SK-N-SH (cell line): ENCODE results near the gene SETD1B. TPM values are rescaled to one million over a fixed set of nuclear protein-coding genes. Genes with fewer than 3 reads are reported as not detected.

Experiments used
- CTCF ChIA-PET: fragments of 300-600, 350-600 bp; formaldehyde crosslinking; extraction: SDS; loops from one replicate; lab custom pipeline; 2021; lab: Yijun Ruan, JAX
- POLR2A ChIA-PET: fragments of 350-600 bp; sonication (Branson Sonifier 250); formaldehyde crosslinking; extraction: SDS; loops from one replicate; lab custom pipeline; 2020; ENCODE audit warnings: antibody characterized with exemption, inconsistent platforms; lab: Yijun Ruan, JAX
- DNase-seq: peaks from one replicate; pipeline ENCODE4 v3.0.0; 2012
- H2AFZ ChIP-seq: fragments of 200-600 bp; sonication (generic); 2 replicates; pipeline ENCODE4 v1.8.1; 2016; ENCODE audit warnings: antibody characterized with exemption, mild to moderate bottlenecking, low read depth
- H3F3A ChIP-seq: fragments of 200-600 bp; sonication (generic); replicated peaks from 2 replicates; pipeline ENCODE3; 2016; ENCODE audit warnings: antibody characterized with exemption, mild to moderate bottlenecking; ENCODE audit not compliant: insufficient read depth
- H3K27ac ChIP-seq, 2 experiments: fragments of 200-500 bp in 1 of 2; fragments of 200-600 bp in 1 of 2; sonication (Bioruptor generic) in 1 of 2; sonication (generic), shearing (Covaris generic) in 1 of 2; 2 replicates each; pipeline versions ENCODE4 v1.5.1 to v1.6.1; 2014 to 2016; ENCODE audit warnings: low read depth in 2 of 2, inconsistent platforms in 1 of 2, low read length in 1 of 2, mild to moderate bottlenecking in 1 of 2, mixed read lengths in 1 of 2
- H3K27me3 ChIP-seq: fragments of 200-600 bp; sonication (generic), shearing (Covaris generic); 2 replicates; pipeline ENCODE4 v1.6.1; 2016; ENCODE audit warnings: mixed run types; ENCODE audit not compliant: insufficient read depth
- H3K36me3 ChIP-seq, 2 experiments: fragments of 200-500 bp in 1 of 2; fragments of 200-600 bp in 1 of 2; sonication (Bioruptor generic) in 1 of 2; sonication (generic) in 1 of 2; replicated peaks in 1 of 2; 2 replicates each; pipeline versions ENCODE3 to v1.5.1; 2014 to 2016; ENCODE audit warnings: low read length in 1 of 2, mild to moderate bottlenecking in 1 of 2; ENCODE audit not compliant: insufficient read depth in 2 of 2, control insufficient read depth in 1 of 2
- H3K4me1 ChIP-seq, 2 experiments: fragments of 200-500 bp in 1 of 2; fragments of 200-600 bp in 1 of 2; sonication (Bioruptor generic) in 1 of 2; sonication (generic), shearing (Covaris generic) in 1 of 2; 2 replicates each; pipeline versions ENCODE4 v1.5.1 to v1.6.1; 2014 to 2016; ENCODE audit warnings: low read depth in 1 of 2, low read length in 1 of 2, mixed run types in 1 of 2; ENCODE audit not compliant: insufficient read depth in 2 of 2, control insufficient read depth in 1 of 2
- H3K4me2 ChIP-seq: fragments of 200-600 bp; sonication (generic), shearing (Covaris generic); 2 replicates; pipeline ENCODE4 v1.6.1; 2017; ENCODE audit warnings: mixed run types
- H3K4me3 ChIP-seq, 2 experiments: fragments of 200-500 bp in 1 of 2; fragments of 200-600 bp in 1 of 2; sonication (Bioruptor generic) in 1 of 2; sonication (generic), shearing (Covaris generic) in 1 of 2; 2 replicates each; pipeline versions ENCODE4 v1.5.1 to v1.8.1; 2014 to 2016; ENCODE audit warnings: low read depth in 2 of 2, inconsistent platforms in 1 of 2, low read length in 1 of 2, mild to moderate bottlenecking in 1 of 2, mixed read lengths in 1 of 2, moderate library complexity in 1 of 2
- H3K79me2 ChIP-seq: fragments of 200-600 bp; sonication (generic); 2 replicates; pipeline ENCODE4 v1.8.1; 2017; ENCODE audit warnings: mild to moderate bottlenecking; ENCODE audit not compliant: insufficient read depth
- H3K9ac ChIP-seq: fragments of 200-600 bp; sonication (generic); 2 replicates; pipeline ENCODE4 v1.6.1; 2017; ENCODE audit warnings: mixed run types
- H3K9me2 ChIP-seq: fragments of 200-600 bp; sonication (generic); 2 replicates; pipeline ENCODE4 v1.6.1; 2017; ENCODE audit warnings: mixed run types
- H3K9me3 ChIP-seq: fragments of 200-600 bp; sonication (generic); 2 replicates; pipeline ENCODE4 v1.6.1; 2017; ENCODE audit warnings: mixed run types, mild to moderate bottlenecking, moderate library complexity
- H4K20me1 ChIP-seq: fragments of 200-600 bp; sonication (generic); 2 replicates; pipeline ENCODE4 v1.6.1; 2017; ENCODE audit warnings: mild to moderate bottlenecking, mixed run types; ENCODE audit not compliant: insufficient read depth
- ELF1 ChIP-seq: IDR thresholded peaks from 2 replicates; pipeline ENCODE4 v1.4.0; 2012
- EP300 ChIP-seq, 2 experiments: IDR thresholded peaks; 2 replicates each; pipeline versions ENCODE4 v1.4.0 to v1.6.1; 2012; ENCODE audit warnings: borderline replicate concordance in 1 of 2, low read depth in 1 of 2, low read length in 1 of 2
- EZH2phosphoT487 ChIP-seq: fragments of 200-600 bp; sonication (generic); IDR thresholded peaks from 2 replicates; pipeline ENCODE4 v1.6.1; 2017; ENCODE audit warnings: low read depth, mixed run types, mild to moderate bottlenecking, antibody characterized with exemption, moderate library complexity, borderline replicate concordance
- FOSL2 ChIP-seq: IDR thresholded peaks from 2 replicates; pipeline ENCODE4 v1.4.0; 2012; ENCODE audit warnings: low read depth, mild to moderate bottlenecking, moderate library complexity, borderline replicate concordance
- FOXJ3 ChIP-seq: sonication (generic); formaldehyde crosslinking; IDR thresholded peaks from 2 replicates; pipeline ENCODE4 v1.5.1; 2020; ENCODE audit warnings: mild to moderate bottlenecking, missing genetic modification reagents
- FOXM1 ChIP-seq: IDR thresholded peaks from 2 replicates; pipeline ENCODE4 v1.4.0; 2012; ENCODE audit warnings: low read depth, mild to moderate bottlenecking
- GABPA ChIP-seq: IDR thresholded peaks from 2 replicates; pipeline ENCODE4 v1.4.0; 2012; ENCODE audit warnings: low read depth, mild to moderate bottlenecking
- JUND ChIP-seq: IDR thresholded peaks from 2 replicates; pipeline ENCODE4 v1.4.0; 2012
- MEF2A ChIP-seq: IDR thresholded peaks from 2 replicates; pipeline ENCODE4 v1.4.0; 2012; ENCODE audit warnings: low read depth, borderline replicate concordance
- MXI1 ChIP-seq: IDR thresholded peaks from 2 replicates; pipeline ENCODE4 v1.6.1; 2012; ENCODE audit warnings: mild to moderate bottlenecking, low read depth, low read length, improper control_type of control experiment
- NFIC ChIP-seq: IDR thresholded peaks from 2 replicates; pipeline ENCODE4 v1.4.0; 2012; ENCODE audit warnings: borderline replicate concordance
- POLR2AphosphoS5 ChIP-seq: IDR thresholded peaks from 2 replicates; pipeline ENCODE4 v1.6.1; 2012; ENCODE audit warnings: low read depth, low read length
- RCOR1 ChIP-seq: fragments of 150-350 bp; IDR thresholded peaks from 2 replicates; pipeline ENCODE4 v1.6.1; 2017; ENCODE audit warnings: antibody characterized with exemption, low read length
- RFX5 ChIP-seq: IDR thresholded peaks from 2 replicates; pipeline ENCODE4 v1.6.1; 2012; ENCODE audit warnings: mild to moderate bottlenecking, improper control_type of control experiment, low read length
- SMC3 ChIP-seq: IDR thresholded peaks from 2 replicates; pipeline ENCODE4 v1.6.1; 2012; ENCODE audit warnings: low read depth, low read length, improper control_type of control experiment
- TAF1 ChIP-seq: IDR thresholded peaks from 2 replicates; pipeline ENCODE4 v1.6.1; 2012; ENCODE audit warnings: low read depth, mild to moderate bottlenecking, low read length, moderate library complexity, borderline replicate concordance
- WGBS: methylation state at CpG from one replicate; pipeline ENCODE4 v1.1.6; 2017; ENCODE audit warnings: low lambda C conversion rate; 5-methylcytosine and 5-hydroxymethylcytosine counted together
- polyA plus RNA-seq, 3 experiments: library from polyadenylated mRNA; depleted of rRNA; stranded (reverse); fragments of >200 nt; gene quantifications; 2 replicates each; pipeline ENCODE4 v1.2.3, GENCODE V29; 2012
- TF ChIP-seq, protein P1 (sequence below): fragments of 150-350 bp; IDR thresholded peaks from 2 replicates; pipeline ENCODE4 v1.6.1; 2016; ENCODE audit warnings: mild to moderate bottlenecking, low read depth, low read length
- TF ChIP-seq, protein P2 (sequence below): IDR thresholded peaks from 2 replicates; pipeline ENCODE4; 2012
- TF ChIP-seq, protein P3 (sequence below): IDR thresholded peaks from 2 replicates; pipeline ENCODE4 v1.4.0; 2012; ENCODE audit warnings: low read depth, borderline replicate concordance
- TF ChIP-seq, protein P4 (sequence below): IDR thresholded peaks from 2 replicates; pipeline ENCODE4 v1.4.0; 2012; ENCODE audit warnings: low read depth
- TF ChIP-seq, protein P5 (sequence below): IDR thresholded peaks from 2 replicates; pipeline ENCODE4 v1.4.0; 2012; ENCODE audit warnings: low read depth, borderline replicate concordance
- TF ChIP-seq, protein P6 (sequence below): IDR thresholded peaks from 2 replicates; pipeline ENCODE4 v1.6.1; 2012; ENCODE audit warnings: mild to moderate bottlenecking, low read depth, low read length, moderate library complexity

The SETD1B gene
- polyA plus RNA-seq, 1 of the 3 experiments (the other 2 are of a cell fraction): 2.0 TPM

DNA sequence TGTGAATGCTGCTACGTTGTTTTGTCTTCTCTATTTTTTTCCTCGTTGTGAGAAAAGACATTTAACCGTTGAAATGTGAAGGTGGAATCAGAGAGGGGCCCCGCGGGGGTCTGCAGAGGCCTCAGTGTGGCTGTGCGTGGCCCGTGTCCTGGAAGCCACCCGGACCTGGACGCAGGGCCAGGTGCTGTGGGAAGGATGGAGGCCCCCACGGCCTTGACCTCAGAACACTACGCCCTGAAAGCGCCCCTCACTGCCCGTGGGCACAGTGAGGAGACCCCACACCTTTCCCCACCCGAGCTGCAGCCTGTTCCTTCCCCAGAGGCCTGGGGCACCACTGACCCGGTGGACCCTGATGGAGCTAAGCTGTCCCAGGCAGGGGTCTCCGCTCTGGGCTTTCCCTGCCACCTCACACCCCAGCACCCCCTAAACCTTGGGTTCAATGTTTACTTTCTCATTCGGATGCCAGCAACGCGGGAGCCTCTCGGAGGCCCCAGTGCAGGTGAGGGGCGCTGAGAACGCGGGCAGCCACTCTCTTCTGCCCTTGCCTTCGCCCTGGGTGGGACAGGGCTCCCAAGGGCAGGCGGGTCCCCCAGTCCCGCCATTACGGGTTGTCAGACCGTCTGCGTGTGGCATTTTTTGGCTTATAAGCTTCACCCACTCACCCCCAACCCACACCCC, 26.9 kb downstream of the SETD1B start (continued):
- TF ChIP-seq POLR2AphosphoS5 (no peak), JUND (no peak), ELF1 (no peak), FOSL2 (no peak)

DNA sequence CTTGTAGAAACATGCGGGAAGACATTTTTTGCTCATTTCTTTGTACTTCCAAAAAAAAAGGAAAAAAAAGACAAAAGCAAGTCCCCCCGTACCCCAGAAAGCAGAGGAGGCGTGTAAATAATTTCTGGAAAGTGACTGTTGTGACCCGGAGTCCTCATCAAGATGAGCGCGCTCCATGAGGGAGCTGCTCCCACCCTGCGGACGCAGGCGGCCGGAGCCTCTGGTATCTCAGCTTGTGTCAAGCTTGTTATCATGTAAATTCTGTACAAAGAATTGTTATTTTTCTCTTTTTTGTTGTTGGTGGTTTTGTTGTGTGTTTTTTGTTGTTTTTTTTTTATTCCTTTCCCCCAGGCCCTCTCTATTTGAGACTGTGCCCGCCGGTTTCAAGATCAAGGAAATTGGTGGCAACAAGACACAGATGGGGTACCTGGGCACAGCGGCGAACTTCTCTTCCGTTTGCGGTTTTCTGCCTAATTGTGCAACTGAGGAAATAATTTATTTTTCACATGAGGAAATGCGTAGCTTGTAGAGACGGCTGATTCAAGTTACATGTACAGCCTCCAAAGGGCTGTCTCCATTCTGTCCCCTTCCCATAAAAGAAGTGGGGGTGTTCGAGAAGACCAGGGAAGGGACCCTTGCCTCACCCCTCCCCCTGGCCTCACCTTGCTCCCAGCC, 27.9 kb downstream of the SETD1B start:
- H3K9ac ChIP-seq: no peak overlapping the region
- no peaks in the 10 kb centered on the region for H3K9me3 ChIP-seq
- no peak overlapping the region for H3K27ac ChIP-seq
- no peaks in the 10 kb centered on the region for H3K9me2 ChIP-seq
- ChIA-PET CTCF (interaction anchor here (2.1 kb wide), 1 partner anchor 37 kb away, joined by 9 read pairs; the partner anchor contains the start of gene RHOF), POLR2A (no interaction called here)
- 97% methylated on average over 19 of the region's 19 CpGs for WGBS
- no peaks in the 10 kb centered on the region for H3K27me3 ChIP-seq
- no peak overlapping the region for H3K4me2 ChIP-seq
- peaks cover 0 to 4% of the 10 kb centered on the region in 2 experiments; a peak in 1 of 4 replicates for H3K4me1 ChIP-seq
- H3F3A ChIP-seq: peaks cover 22% of the 10 kb centered on the region
- H4K20me1 ChIP-seq: no peaks in the 10 kb centered on the region
- H2AFZ ChIP-seq: no peak overlapping the region
- DNase-seq: no peak
- no peak overlapping the region for H3K4me3 ChIP-seq
- H3K79me2 ChIP-seq: no peaks in the 10 kb centered on the region
- H3K36me3 ChIP-seq: peaks cover 13 to 39% of the 10 kb centered on the region in 2 experiments
- TF ChIP-seq, protein P1, sequence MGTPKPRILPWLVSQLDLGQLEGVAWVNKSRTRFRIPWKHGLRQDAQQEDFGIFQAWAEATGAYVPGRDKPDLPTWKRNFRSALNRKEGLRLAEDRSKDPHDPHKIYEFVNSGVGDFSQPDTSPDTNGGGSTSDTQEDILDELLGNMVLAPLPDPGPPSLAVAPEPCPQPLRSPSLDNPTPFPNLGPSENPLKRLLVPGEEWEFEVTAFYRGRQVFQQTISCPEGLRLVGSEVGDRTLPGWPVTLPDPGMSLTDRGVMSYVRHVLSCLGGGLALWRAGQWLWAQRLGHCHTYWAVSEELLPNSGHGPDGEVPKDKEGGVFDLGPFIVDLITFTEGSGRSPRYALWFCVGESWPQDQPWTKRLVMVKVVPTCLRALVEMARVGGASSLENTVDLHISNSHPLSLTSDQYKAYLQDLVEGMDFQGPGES: no peak
- TF ChIP-seq, protein P2, sequence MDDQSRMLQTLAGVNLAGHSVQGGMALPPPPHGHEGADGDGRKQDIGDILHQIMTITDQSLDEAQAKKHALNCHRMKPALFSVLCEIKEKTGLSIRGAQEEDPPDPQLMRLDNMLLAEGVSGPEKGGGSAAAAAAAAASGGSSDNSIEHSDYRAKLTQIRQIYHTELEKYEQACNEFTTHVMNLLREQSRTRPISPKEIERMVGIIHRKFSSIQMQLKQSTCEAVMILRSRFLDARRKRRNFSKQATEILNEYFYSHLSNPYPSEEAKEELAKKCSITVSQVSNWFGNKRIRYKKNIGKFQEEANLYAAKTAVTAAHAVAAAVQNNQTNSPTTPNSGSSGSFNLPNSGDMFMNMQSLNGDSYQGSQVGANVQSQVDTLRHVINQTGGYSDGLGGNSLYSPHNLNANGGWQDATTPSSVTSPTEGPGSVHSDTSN: no peak
- TF ChIP-seq NFIC (no peak), TAF1 (no peak), FOXJ3 (CRISPR knock-in tag) (no peak), RFX5 (no peak), EZH2phosphoT487 (no peak), FOXM1 (no peak), RCOR1 (no peak), SMC3 (no peak), MEF2A (no peak), POLR2AphosphoS5 (no peak), MXI1 (no peak), GABPA (no peak), EP300 (IDR thresholded peaks at IDR 0.05; ENCODE audit: borderline replicate concordance in 1 of 2, low read depth in 1 of 2, low read length in 1 of 2) (no peak)
- TF ChIP-seq, protein P3, sequence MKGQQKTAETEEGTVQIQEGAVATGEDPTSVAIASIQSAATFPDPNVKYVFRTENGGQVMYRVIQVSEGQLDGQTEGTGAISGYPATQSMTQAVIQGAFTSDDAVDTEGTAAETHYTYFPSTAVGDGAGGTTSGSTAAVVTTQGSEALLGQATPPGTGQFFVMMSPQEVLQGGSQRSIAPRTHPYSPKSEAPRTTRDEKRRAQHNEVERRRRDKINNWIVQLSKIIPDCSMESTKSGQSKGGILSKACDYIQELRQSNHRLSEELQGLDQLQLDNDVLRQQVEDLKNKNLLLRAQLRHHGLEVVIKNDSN: no peak
- TF ChIP-seq, protein P4, sequence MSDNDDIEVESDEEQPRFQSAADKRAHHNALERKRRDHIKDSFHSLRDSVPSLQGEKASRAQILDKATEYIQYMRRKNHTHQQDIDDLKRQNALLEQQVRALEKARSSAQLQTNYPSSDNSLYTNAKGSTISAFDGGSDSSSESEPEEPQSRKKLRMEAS: no peak
- TF ChIP-seq, protein P5, sequence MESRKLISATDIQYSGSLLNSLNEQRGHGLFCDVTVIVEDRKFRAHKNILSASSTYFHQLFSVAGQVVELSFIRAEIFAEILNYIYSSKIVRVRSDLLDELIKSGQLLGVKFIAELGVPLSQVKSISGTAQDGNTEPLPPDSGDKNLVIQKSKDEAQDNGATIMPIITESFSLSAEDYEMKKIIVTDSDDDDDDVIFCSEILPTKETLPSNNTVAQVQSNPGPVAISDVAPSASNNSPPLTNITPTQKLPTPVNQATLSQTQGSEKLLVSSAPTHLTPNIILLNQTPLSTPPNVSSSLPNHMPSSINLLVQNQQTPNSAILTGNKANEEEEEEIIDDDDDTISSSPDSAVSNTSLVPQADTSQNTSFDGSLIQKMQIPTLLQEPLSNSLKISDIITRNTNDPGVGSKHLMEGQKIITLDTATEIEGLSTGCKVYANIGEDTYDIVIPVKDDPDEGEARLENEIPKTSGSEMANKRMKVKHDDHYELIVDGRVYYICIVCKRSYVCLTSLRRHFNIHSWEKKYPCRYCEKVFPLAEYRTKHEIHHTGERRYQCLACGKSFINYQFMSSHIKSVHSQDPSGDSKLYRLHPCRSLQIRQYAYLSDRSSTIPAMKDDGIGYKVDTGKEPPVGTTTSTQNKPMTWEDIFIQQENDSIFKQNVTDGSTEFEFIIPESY: no peak
- TF ChIP-seq, protein P6, sequence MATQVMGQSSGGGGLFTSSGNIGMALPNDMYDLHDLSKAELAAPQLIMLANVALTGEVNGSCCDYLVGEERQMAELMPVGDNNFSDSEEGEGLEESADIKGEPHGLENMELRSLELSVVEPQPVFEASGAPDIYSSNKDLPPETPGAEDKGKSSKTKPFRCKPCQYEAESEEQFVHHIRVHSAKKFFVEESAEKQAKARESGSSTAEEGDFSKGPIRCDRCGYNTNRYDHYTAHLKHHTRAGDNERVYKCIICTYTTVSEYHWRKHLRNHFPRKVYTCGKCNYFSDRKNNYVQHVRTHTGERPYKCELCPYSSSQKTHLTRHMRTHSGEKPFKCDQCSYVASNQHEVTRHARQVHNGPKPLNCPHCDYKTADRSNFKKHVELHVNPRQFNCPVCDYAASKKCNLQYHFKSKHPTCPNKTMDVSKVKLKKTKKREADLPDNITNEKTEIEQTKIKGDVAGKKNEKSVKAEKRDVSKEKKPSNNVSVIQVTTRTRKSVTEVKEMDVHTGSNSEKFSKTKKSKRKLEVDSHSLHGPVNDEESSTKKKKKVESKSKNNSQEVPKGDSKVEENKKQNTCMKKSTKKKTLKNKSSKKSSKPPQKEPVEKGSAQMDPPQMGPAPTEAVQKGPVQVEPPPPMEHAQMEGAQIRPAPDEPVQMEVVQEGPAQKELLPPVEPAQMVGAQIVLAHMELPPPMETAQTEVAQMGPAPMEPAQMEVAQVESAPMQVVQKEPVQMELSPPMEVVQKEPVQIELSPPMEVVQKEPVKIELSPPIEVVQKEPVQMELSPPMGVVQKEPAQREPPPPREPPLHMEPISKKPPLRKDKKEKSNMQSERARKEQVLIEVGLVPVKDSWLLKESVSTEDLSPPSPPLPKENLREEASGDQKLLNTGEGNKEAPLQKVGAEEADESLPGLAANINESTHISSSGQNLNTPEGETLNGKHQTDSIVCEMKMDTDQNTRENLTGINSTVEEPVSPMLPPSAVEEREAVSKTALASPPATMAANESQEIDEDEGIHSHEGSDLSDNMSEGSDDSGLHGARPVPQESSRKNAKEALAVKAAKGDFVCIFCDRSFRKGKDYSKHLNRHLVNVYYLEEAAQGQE: no peak
